Activated CD4-positive, alpha-beta T cell treated with anti-CD3 and anti-CD28 coated beads, Interleukin-2, amount 10 ng/mL, durations not matched to agents 24 days and 14 days (primary cell): Measurements from ENCODE around the gene NADK. TPM values are rescaled to one million over a fixed set of nuclear protein-coding genes. Genes with fewer than 3 reads are reported as not detected.
A peak's percentile ranks its signal among the peaks of the same experiment; 100 is the strongest.

Experiments
- DNase-seq: peaks from one replicate; pipeline ENCODE4 v3.0.0; 2022
- H3K27ac Mint-ChIP-seq: one replicate; pipeline ENCODE4 v1.8.0; 2022; ENCODE audit warnings: mild to moderate bottlenecking, mixed read lengths
- H3K27me3 Mint-ChIP-seq: one replicate; pipeline ENCODE4 v1.8.0; 2022; ENCODE audit warnings: mixed read lengths
- H3K36me3 Mint-ChIP-seq: one replicate; pipeline ENCODE4 v1.8.0; 2022; ENCODE audit warnings: low read depth, mild to moderate bottlenecking, mixed read lengths
- H3K4me1 Mint-ChIP-seq: one replicate; pipeline ENCODE4 v1.8.0; 2021; ENCODE audit warnings: mixed read lengths
- H3K4me3 Mint-ChIP-seq: one replicate; pipeline ENCODE4 v1.8.0; 2022; ENCODE audit warnings: mild to moderate bottlenecking, moderate library complexity, mixed read lengths
- H3K9me3 Mint-ChIP-seq: one replicate; pipeline ENCODE4 v1.8.0; 2021; ENCODE audit warnings: mixed read lengths
- intact Hi-C: fragments of 100-400 bp; cut with micrococcal nuclease; formaldehyde crosslinking; loops from one replicate; pipeline ENCODE4 v1.15.1; 2023
- total RNA-seq: library from RNA; stranded (reverse); gene quantifications from 2 replicates; pipeline ENCODE4 v1.2.3, GENCODE V29; 2022

NADK gene
- total RNA-seq = 91.3 and 94.5 TPM in 2 replicates

GRCh38 chr1:1777950-1778662, at the start of gene NADK:
TSS of gene NADK (minus strand) at chr1:1778470. CDS start at chr1:1765406, 13,064 bp downstream.
- Mint-ChIP-seq H3K27ac (peak within 1 kb of the TSS; percentile 91), H3K4me3 (peak within 1 kb of the TSS; percentile 81), H3K36me3 (peaks cover 18% of the 10 kb centered on the region), H3K27me3 (no peaks in the 10 kb centered on the region), H3K9me3 (no peaks in the 10 kb centered on the region), H3K4me1 (peaks cover 53% of the 10 kb centered on the region)
- DNase-seq = peak; percentile 96
- intact Hi-C loops = loop anchor here (2.0 to 5.0 kb wide), 2 partner anchors 114 to 131 kb away; partner anchors contain the start of gene GNB1

- H3K27me3 Mint-ChIP-seq = no peaks in the 10 kb centered on the region
- H3K9me3 Mint-ChIP-seq = no peaks in the 10 kb centered on the region
- peaks cover 27% of the 10 kb centered on the region for H3K4me1 Mint-ChIP-seq
- no peak for DNase-seq
- H3K27ac Mint-ChIP-seq = no peak overlapping the region
- H3K36me3 Mint-ChIP-seq = peaks cover 32% of the 10 kb centered on the region
- H3K4me3 Mint-ChIP-seq = no peak overlapping the region
- intact Hi-C loops = no loop called here
Measured at GRCh38 chr1:1827089-1827848, 49.0 kb upstream of the NADK start.

GRCh38 chr1:1826356-1827088, 48.3 kb upstream of the NADK start:
- Mint-ChIP-seq H3K27ac (peak overlapping the region; percentile 16), H3K4me1 (peaks cover 24% of the 10 kb centered on the region), H3K9me3 (no peaks in the 10 kb centered on the region), H3K27me3 (no peaks in the 10 kb centered on the region), H3K4me3 (no peak overlapping the region), H3K36me3 (peaks cover 30% of the 10 kb centered on the region)
- intact Hi-C loops = no loop called here
- no peak for DNase-seq

GRCh38 chr1:1825217-1825616, 46.9 kb upstream of the NADK start:
- peak overlapping the region; percentile 2 for H3K4me3 Mint-ChIP-seq
- peaks cover 24% of the 10 kb centered on the region for H3K4me1 Mint-ChIP-seq
- no peaks in the 10 kb centered on the region for H3K9me3 Mint-ChIP-seq
- intact Hi-C loops = loop anchor here (2.0 kb wide), 1 partner anchor 64 kb away; no protein-coding TSS in a partner anchor
- peaks cover 38% of the 10 kb centered on the region for H3K36me3 Mint-ChIP-seq
- no peak for DNase-seq
- no peaks in the 10 kb centered on the region for H3K27me3 Mint-ChIP-seq
- peak overlapping the region; percentile 55 for H3K27ac Mint-ChIP-seq

- H3K4me3 Mint-ChIP-seq = no peak overlapping the region
- no peaks in the 10 kb centered on the region for H3K9me3 Mint-ChIP-seq
- DNase-seq = no peak
- no peaks in the 10 kb centered on the region for H3K27me3 Mint-ChIP-seq
- peaks cover 8% of the 10 kb centered on the region for H3K4me1 Mint-ChIP-seq
- H3K27ac Mint-ChIP-seq = no peak overlapping the region
- H3K36me3 Mint-ChIP-seq = peaks cover 48% of the 10 kb centered on the region
- intact Hi-C loops = no loop called here
Measured at GRCh38 chr1:1819762-1820161, 41.5 kb upstream of the NADK start.

- Mint-ChIP-seq H3K27me3 (no peaks in the 10 kb centered on the region), H3K4me3 (no peak overlapping the region), H3K36me3 (peaks cover 54% of the 10 kb centered on the region), H3K4me1 (no peaks in the 10 kb centered on the region), H3K9me3 (no peaks in the 10 kb centered on the region), H3K27ac (peak overlapping the region; percentile 11)
- DNase-seq = no peak
- intact Hi-C loops = no loop called here
Measured at GRCh38 chr1:1817221-1817620, 39.0 kb upstream of the NADK start.

- no peak for DNase-seq
- Mint-ChIP-seq H3K36me3 (peaks cover 52% of the 10 kb centered on the region), H3K9me3 (no peaks in the 10 kb centered on the region), H3K4me1 (no peaks in the 10 kb centered on the region), H3K4me3 (no peak overlapping the region), H3K27me3 (no peaks in the 10 kb centered on the region), H3K27ac (peak overlapping the region; percentile 36)
- intact Hi-C loops = no loop called here
Measured at GRCh38 chr1:1815606-1816281, 37.5 kb upstream of the NADK start.

- H3K9me3 Mint-ChIP-seq = no peaks in the 10 kb centered on the region
- peaks cover 4% of the 10 kb centered on the region for H3K4me1 Mint-ChIP-seq
- no peaks in the 10 kb centered on the region for H3K27me3 Mint-ChIP-seq
- no peak for DNase-seq
- no peak overlapping the region for H3K27ac Mint-ChIP-seq
- intact Hi-C loops = no loop called here
- peaks cover 40% of the 10 kb centered on the region for H3K36me3 Mint-ChIP-seq
- H3K4me3 Mint-ChIP-seq = no peak overlapping the region
Measured at GRCh38 chr1:1809489-1809888, 31.2 kb upstream of the NADK start.

- Mint-ChIP-seq H3K36me3 (peaks cover 37% of the 10 kb centered on the region), H3K4me3 (no peak overlapping the region), H3K4me1 (peaks cover 6% of the 10 kb centered on the region), H3K27ac (peak overlapping the region; percentile 15), H3K9me3 (no peaks in the 10 kb centered on the region), H3K27me3 (no peaks in the 10 kb centered on the region)
- DNase-seq = no peak
- intact Hi-C loops = no loop called here
Measured at GRCh38 chr1:1808206-1808605, 29.9 kb upstream of the NADK start.

- Mint-ChIP-seq H3K4me3 (no peak overlapping the region), H3K27ac (no peak overlapping the region), H3K27me3 (no peaks in the 10 kb centered on the region), H3K36me3 (peaks cover 38% of the 10 kb centered on the region), H3K4me1 (peaks cover 11% of the 10 kb centered on the region), H3K9me3 (no peaks in the 10 kb centered on the region)
- intact Hi-C loops = no loop called here
- DNase-seq = no peak
Measured at GRCh38 chr1:1806890-1807289, 28.6 kb upstream of the NADK start.

- no peak overlapping the region for H3K4me3 Mint-ChIP-seq
- no peaks in the 10 kb centered on the region for H3K9me3 Mint-ChIP-seq
- H3K4me1 Mint-ChIP-seq = peaks cover 13% of the 10 kb centered on the region
- DNase-seq = no peak
- intact Hi-C loops = no loop called here
- peaks cover 48% of the 10 kb centered on the region for H3K36me3 Mint-ChIP-seq
- H3K27ac Mint-ChIP-seq = no peak overlapping the region
- H3K27me3 Mint-ChIP-seq = no peaks in the 10 kb centered on the region
Measured at GRCh38 chr1:1804301-1804700, 26.0 kb upstream of the NADK start.

GRCh38 chr1:1802871-1803270, 24.6 kb upstream of the NADK start:
- Mint-ChIP-seq H3K9me3 (no peaks in the 10 kb centered on the region), H3K27me3 (no peaks in the 10 kb centered on the region), H3K4me1 (peaks cover 13% of the 10 kb centered on the region), H3K36me3 (peaks cover 49% of the 10 kb centered on the region), H3K4me3 (no peak overlapping the region), H3K27ac (no peak overlapping the region)
- intact Hi-C loops = no loop called here
- no peak for DNase-seq

- Mint-ChIP-seq H3K27ac (peak overlapping the region; percentile 1), H3K9me3 (no peaks in the 10 kb centered on the region), H3K4me1 (peaks cover 11% of the 10 kb centered on the region), H3K27me3 (no peaks in the 10 kb centered on the region), H3K36me3 (peaks cover 61% of the 10 kb centered on the region), H3K4me3 (no peak overlapping the region)
- intact Hi-C loops = no loop called here
- DNase-seq = no peak
Measured at GRCh38 chr1:1799716-1800115, 21.4 kb upstream of the NADK start.
